AG04450 (cell line): ENCODE data around the gene EIF3L. TPM values are rescaled to one million over a fixed set of nuclear protein-coding genes. Genes with fewer than 3 reads are reported as not detected.

Experiments
- CTCF ChIA-PET: fragments of 300-600, 350-600 bp; formaldehyde crosslinking; extraction: SDS; loops from one replicate; lab custom pipeline; 2022; ENCODE audit warnings: antibody characterized with exemption, inconsistent platforms; lab: Charles Lee
- POLR2A ChIA-PET: fragments of 350-600 bp; formaldehyde crosslinking; extraction: SDS; loops from one replicate; lab custom pipeline; 2021; ENCODE audit warnings: antibody characterized with exemption, inconsistent platforms; lab: Yijun Ruan, JAX
- DNase-seq: peaks from one replicate; pipeline ENCODE4 v3.0.0-alpha.2; 2011; ENCODE audit warnings: low read depth, low spot score
- H3K27ac ChIP-seq: one replicate; pipeline ENCODE4 v1.5.1; 2012; ENCODE audit warnings: low read depth, low read length, control low read depth
- H3K27me3 ChIP-seq: one replicate; pipeline ENCODE4 v1.6.0; 2012; ENCODE audit warnings: low read length; ENCODE audit not compliant: control insufficient read depth, insufficient read depth
- H3K4me3 ChIP-seq: 2 replicates; pipeline ENCODE4 v1.5.1; 2011; ENCODE audit warnings: mild to moderate bottlenecking, low read depth, low read length, control low read depth
- H3K9me3 ChIP-seq: 2 replicates; pipeline ENCODE4 v1.5.1; 2012; ENCODE audit warnings: low read length; ENCODE audit not compliant: control insufficient read depth, insufficient read depth
- polyA plus RNA-seq: library from polyadenylated mRNA; depleted of rRNA; stranded (reverse); fragments of >200 nt; gene quantifications from 2 replicates; pipeline ENCODE4 v1.2.3, GENCODE V29; 2011
- TF ChIP-seq, protein P1 (sequence below): IDR thresholded peaks from 2 replicates; pipeline ENCODE4 v1.5.1; 2011; ENCODE audit warnings: low read depth, low read length, control low read depth, inconsistent platforms

The EIF3L gene
- polyA plus RNA-seq, 1 experiment, result 833 TPM

- H3K9me3 ChIP-seq, result no peaks in the 10 kb centered on the region
- POLR2A ChIA-PET, result interaction anchor here (0.7 kb wide), 1 partner anchor 24 kb away, joined by 3 read pairs; no protein-coding TSS in a partner anchor
- TF ChIP-seq, protein P1, sequence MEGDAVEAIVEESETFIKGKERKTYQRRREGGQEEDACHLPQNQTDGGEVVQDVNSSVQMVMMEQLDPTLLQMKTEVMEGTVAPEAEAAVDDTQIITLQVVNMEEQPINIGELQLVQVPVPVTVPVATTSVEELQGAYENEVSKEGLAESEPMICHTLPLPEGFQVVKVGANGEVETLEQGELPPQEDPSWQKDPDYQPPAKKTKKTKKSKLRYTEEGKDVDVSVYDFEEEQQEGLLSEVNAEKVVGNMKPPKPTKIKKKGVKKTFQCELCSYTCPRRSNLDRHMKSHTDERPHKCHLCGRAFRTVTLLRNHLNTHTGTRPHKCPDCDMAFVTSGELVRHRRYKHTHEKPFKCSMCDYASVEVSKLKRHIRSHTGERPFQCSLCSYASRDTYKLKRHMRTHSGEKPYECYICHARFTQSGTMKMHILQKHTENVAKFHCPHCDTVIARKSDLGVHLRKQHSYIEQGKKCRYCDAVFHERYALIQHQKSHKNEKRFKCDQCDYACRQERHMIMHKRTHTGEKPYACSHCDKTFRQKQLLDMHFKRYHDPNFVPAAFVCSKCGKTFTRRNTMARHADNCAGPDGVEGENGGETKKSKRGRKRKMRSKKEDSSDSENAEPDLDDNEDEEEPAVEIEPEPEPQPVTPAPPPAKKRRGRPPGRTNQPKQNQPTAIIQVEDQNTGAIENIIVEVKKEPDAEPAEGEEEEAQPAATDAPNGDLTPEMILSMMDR, result no peak
- CTCF ChIA-PET, result no interaction called here
- H3K27ac ChIP-seq, result no peak overlapping the region
- DNase-seq, result no peak
- no peaks in the 10 kb centered on the region for H3K27me3 ChIP-seq
- H3K4me3 ChIP-seq, result no peak overlapping the region
Observed at GRCh38 chr22:37911697-37912096, 62.5 kb downstream of the EIF3L start.

DNA sequence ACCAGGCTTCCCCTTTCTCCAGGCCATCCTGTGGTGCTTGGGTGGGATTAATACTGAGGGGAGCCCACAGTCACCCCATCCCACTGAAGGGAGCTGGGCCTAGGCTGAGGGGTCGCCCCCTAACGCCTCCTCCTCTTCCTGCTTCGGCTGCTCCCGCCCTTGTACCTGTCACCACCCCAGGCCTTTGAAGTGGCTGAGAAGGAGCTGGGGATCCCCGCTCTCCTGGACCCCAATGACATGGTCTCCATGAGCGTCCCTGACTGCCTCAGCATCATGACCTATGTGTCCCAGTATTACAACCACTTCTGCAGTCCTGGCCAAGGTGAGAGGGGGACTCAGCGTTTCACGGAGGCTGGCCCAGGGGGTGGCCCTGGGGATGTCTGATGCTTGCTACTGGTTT is 63.0 kb downstream of the EIF3L start:
- Histone ChIP-seq H3K4me3 (no peak overlapping the region), H3K9me3 (no peaks in the 10 kb centered on the region), H3K27me3 (no peaks in the 10 kb centered on the region), H3K27ac (no peak overlapping the region)
- CTCF ChIA-PET, result no interaction called here
- TF ChIP-seq, protein P1, result no peak
- DNase-seq, result no peak
- POLR2A ChIA-PET, result interaction anchor here (0.7 kb wide), 1 partner anchor 17 kb away, joined by 3 read pairs; no protein-coding TSS in a partner anchor

GRCh38 chr22:37913233-37913721 is 64.1 kb downstream of the EIF3L start:
- TF ChIP-seq, protein P1, result no peak
- POLR2A ChIA-PET, result interaction anchor here (0.5 kb wide), 2 partner anchors 8 to 82 kb away, joined by 3 to 4 read pairs; no protein-coding TSS in a partner anchor
- no peak for DNase-seq
- CTCF ChIA-PET, result interaction anchor here (0.9 kb wide), 1 partner anchor 50 kb away, joined by 5 read pairs; no protein-coding TSS in a partner anchor
- Histone ChIP-seq H3K27ac (no peak overlapping the region), H3K4me3 (no peak overlapping the region), H3K9me3 (no peaks in the 10 kb centered on the region), H3K27me3 (no peaks in the 10 kb centered on the region)

- DNase-seq, result no peak
- Histone ChIP-seq H3K27me3 (no peaks in the 10 kb centered on the region), H3K4me3 (no peak overlapping the region), H3K27ac (no peak overlapping the region), H3K9me3 (no peaks in the 10 kb centered on the region)
- ChIA-PET POLR2A (interaction anchor here (1.4 kb wide), 1 partner anchor 8 kb away, joined by 8 read pairs; no protein-coding TSS in a partner anchor), CTCF (interaction anchor here (1.3 to 1.4 kb wide), 2 partner anchors 18 to 29 kb away, joined by 4 to 5 read pairs; no protein-coding TSS in a partner anchor)
- TF ChIP-seq, protein P1, result no peak
Observed at GRCh38 chr22:37916311-37916710, 67.1 kb downstream of the EIF3L start.

- no peak overlapping the region for H3K4me3 ChIP-seq
- ChIA-PET CTCF (interaction anchor here (1.1 kb wide), 1 partner anchor 48 kb away, joined by 3 read pairs; no protein-coding TSS in a partner anchor), POLR2A (no interaction called here)
- DNase-seq, result no peak
- H3K27ac ChIP-seq, result no peak overlapping the region
- H3K27me3 ChIP-seq, result no peaks in the 10 kb centered on the region
- no peaks in the 10 kb centered on the region for H3K9me3 ChIP-seq
- TF ChIP-seq, protein P1, result no peak
Observed at GRCh38 chr22:37917874-37918548, 68.8 kb downstream of the EIF3L start.
